Endothelial cell of umbilical vein (primary cell): ENCODE measurements around the gene IL32. TPM values are rescaled to one million over a fixed set of nuclear protein-coding genes. Genes with fewer than 3 reads are reported as not detected.
"Not testable (repeated sequence)": the region's sequence is repeated elsewhere in the genome, so short reads cannot be mapped to it uniquely, and the experiment has no call there.

Experiments used
- BruUV-seq: library from RNA; stranded (reverse); fragments of 400-500 nt; replicated peaks from 2 replicates; lab custom pipeline; 2021; lab: Mats Ljungman, UMichigan
- CTCF ChIA-PET: fragments of 300-600, 350-600 bp; sonication (Branson Sonifier 250); formaldehyde crosslinking; loops from one replicate; lab custom pipeline; 2021; ENCODE audit warnings: antibody characterized with exemption, inconsistent platforms; lab: Charles Lee
- POLR2A ChIA-PET: fragments of 300-600, 350-600 bp; sonication (Branson Sonifier 250); formaldehyde crosslinking; loops from one replicate; lab custom pipeline; 2021; ENCODE audit warnings: antibody characterized with exemption, inconsistent platforms; lab: Charles Lee
- DNase-seq: peaks from one replicate; pipeline ENCODE4 v3.0.0-alpha.2; 2011; ENCODE audit warnings: low read depth, low spot score
- FAIRE-seq: peaks from 2 replicates; lab custom pipeline; 2011; peaks lifted over from hg19 to GRCh38; lab: Jason Lieb, UNC
- H2AFZ ChIP-seq: 2 replicates; pipeline ENCODE4 v1.6.0; 2012; ENCODE audit warnings: low read depth, low read length, control low read depth, inconsistent platforms
- H3K27ac ChIP-seq: 2 replicates; pipeline ENCODE4 v1.5.1; 2011; ENCODE audit warnings: low read depth, mild to moderate bottlenecking, control low read depth, low read length, moderate library complexity; ENCODE audit not compliant: insufficient read depth
- H3K27me3 ChIP-seq, 2 experiments: 2 replicates each; pipeline versions ENCODE4 v1.6.0 to v1.6.1; 2011; ENCODE audit warnings: low read length in 2 of 2, mixed read lengths in 1 of 2; ENCODE audit not compliant: control insufficient read depth in 2 of 2, insufficient read depth in 2 of 2
- H3K36me3 ChIP-seq, 2 experiments: 2 replicates in 1 of 2; 3 replicates in 1 of 2; pipeline ENCODE4 v1.5.1; 2011; ENCODE audit warnings: low read length in 2 of 2, mild to moderate bottlenecking in 1 of 2, moderate library complexity in 1 of 2; ENCODE audit not compliant: control insufficient read depth in 2 of 2, insufficient read depth in 2 of 2; ENCODE audit errors: extremely low read depth in 1 of 2
- H3K4me1 ChIP-seq: 3 replicates; pipeline ENCODE4 v1.5.1; 2011; ENCODE audit warnings: mild to moderate bottlenecking, low read length; ENCODE audit not compliant: control insufficient read depth, insufficient read depth; ENCODE audit errors: extremely low read depth
- H3K4me2 ChIP-seq: 2 replicates; pipeline ENCODE4 v1.6.1; 2011; ENCODE audit warnings: low read length, control low read depth, mixed read lengths; ENCODE audit not compliant: insufficient read depth
- H3K4me3 ChIP-seq, 3 experiments: fragments of 200-600 bp in 1 of 3; sonication (generic), shearing (Covaris generic) in 1 of 3; replicated peaks in 1 of 3; 2 replicates each; pipeline ENCODE4 v1.5.1; 2011 to 2016; ENCODE audit warnings: control low read depth in 3 of 3, low read length in 3 of 3, mild to moderate bottlenecking in 2 of 3, inconsistent platforms in 1 of 3, low read depth in 1 of 3, moderate library complexity in 1 of 3; ENCODE audit not compliant: insufficient read depth in 1 of 3
- H3K79me2 ChIP-seq: 2 replicates; pipeline ENCODE4 v1.6.0; 2012; ENCODE audit warnings: low read length, inconsistent platforms; ENCODE audit not compliant: control insufficient read depth, insufficient read depth
- H3K9ac ChIP-seq: replicated peaks from 2 replicates; pipeline ENCODE3; 2011; ENCODE audit warnings: low read length, control low read depth; ENCODE audit not compliant: insufficient read depth; ENCODE audit errors: extremely low read depth
- H3K9me1 ChIP-seq: replicated peaks from 3 replicates; pipeline ENCODE4 v1.6.0; 2011; ENCODE audit warnings: mild to moderate bottlenecking, low read length; ENCODE audit not compliant: control insufficient read depth, insufficient read depth; ENCODE audit errors: extremely low read depth
- H3K9me3 ChIP-seq: replicated peaks from 2 replicates; pipeline ENCODE4 v1.5.1; 2012; ENCODE audit warnings: low read length, inconsistent platforms; ENCODE audit not compliant: control insufficient read depth, insufficient read depth
- H4K20me1 ChIP-seq: replicated peaks from 2 replicates; pipeline ENCODE3; 2011; ENCODE audit warnings: mild to moderate bottlenecking, low read length; ENCODE audit not compliant: control insufficient read depth, insufficient read depth; ENCODE audit errors: extremely low read depth
- EZH2 ChIP-seq: IDR thresholded peaks from 2 replicates; pipeline ENCODE4 v1.6.1; 2012; ENCODE audit warnings: borderline replicate concordance, low read depth, mild to moderate bottlenecking, moderate library complexity, low read length, inconsistent platforms; ENCODE audit not compliant: severe bottlenecking
- FOS ChIP-seq: IDR thresholded peaks from 2 replicates; pipeline ENCODE4 v1.6.1; 2011; ENCODE audit warnings: mild to moderate bottlenecking, low read length, moderate library complexity, borderline replicate concordance; ENCODE audit not compliant: insufficient read depth
- JUN ChIP-seq: IDR thresholded peaks from 2 replicates; pipeline ENCODE4 v1.6.1; 2011; ENCODE audit warnings: borderline replicate concordance, low read depth; ENCODE audit not compliant: insufficient read length, insufficient read depth
- MYC ChIP-seq: IDR thresholded peaks from one replicate; pipeline ENCODE4 v1.6.1; 2011; ENCODE audit warnings: mild to moderate bottlenecking, low read depth, low read length
- POLR2AphosphoS5 ChIP-seq: IDR thresholded peaks from 2 replicates; pipeline ENCODE4 v1.6.1; 2012; ENCODE audit warnings: low read depth, mild to moderate bottlenecking, control low read depth, low read length, moderate library complexity; ENCODE audit not compliant: insufficient read depth
- dilution Hi-C: fragments of 300-500 bp; cut with MboI; formaldehyde crosslinking; loops from one replicate; pipeline ENCODE4 v1.15.0; 2019; ENCODE audit warnings: low sequenced_read_pairs; ENCODE audit not compliant: extremely low pct_ligation_motif_present
- intact Hi-C: fragments of 100-400 bp; cut with micrococcal nuclease; formaldehyde crosslinking; loops from one replicate; pipeline ENCODE4 v1.10.0; 2022
- polyA plus RNA-seq, 4 experiments: library from polyadenylated mRNA; depleted of rRNA in 3 of 4; stranded (reverse) in 3 of 4; unstranded in 1 of 4; fragments of >200 nt; gene quantifications; 2 replicates each; pipeline versions ENCODE4 v1.2.1 to v1.2.3, GENCODE V29; 2011 to 2012; ENCODE audit warnings: missing spikeins in 1 of 4
- total RNA-seq: library from RNA; stranded (reverse); gene quantifications from 2 replicates; pipeline ENCODE4 v1.2.3, GENCODE V29; 2021
- TF ChIP-seq, protein P1 (sequence below): IDR thresholded peaks from 2 replicates; pipeline ENCODE4 v1.6.1; 2011; ENCODE audit not compliant: insufficient read depth, insufficient read length
- TF ChIP-seq, protein P2 (sequence below), 2 donors: IDR thresholded peaks; 1 replicate in 1 of 2; 2 replicates in 1 of 2; pipeline ENCODE4 v1.5.1; 2011; ENCODE audit warnings: low read length in 2 of 2, mild to moderate bottlenecking in 2 of 2, moderate library complexity in 2 of 2, control low read depth in 1 of 2, inconsistent platforms in 1 of 2, low read depth in 1 of 2; ENCODE audit not compliant: insufficient read depth in 1 of 2; ENCODE audit errors: extremely low read depth in 1 of 2

Gene IL32
- total and polyA plus RNA-seq, 2 donors (not counting 3 experiments of a cell fraction or from before 2014, with no cell fraction given) = 55.7 to 336 TPM

DNA sequence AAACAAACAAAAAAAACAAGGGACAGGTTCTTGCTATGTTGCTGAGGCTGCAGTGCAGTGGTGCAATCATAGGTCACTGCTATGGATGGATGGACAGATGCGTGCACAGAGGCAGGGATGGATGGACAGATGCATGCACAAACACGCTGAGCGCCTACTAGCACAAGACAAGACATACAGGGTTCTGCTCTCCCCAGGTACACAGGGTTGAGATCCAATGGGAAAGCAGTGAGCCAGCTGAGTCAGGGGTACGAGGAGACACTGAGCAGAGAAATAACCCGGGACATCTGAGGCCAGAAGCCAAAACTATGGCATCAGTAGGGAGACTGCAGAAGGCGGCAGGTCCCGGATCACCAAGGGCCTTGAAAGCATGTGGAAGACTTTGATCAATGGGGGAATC, 6.2 kb downstream of the IL32 start:
- intact Hi-C loops (no loop called here), dilution Hi-C loops (no loop called here)
- H4K20me1 ChIP-seq = no peaks in the 10 kb centered on the region
- DNase-seq = no peak
- H3K4me1 ChIP-seq = no peaks in the 10 kb centered on the region
- H3K27ac ChIP-seq = no peak overlapping the region
- H3K9me1 ChIP-seq = no peaks in the 10 kb centered on the region
- POLR2A ChIA-PET = no interaction called here
- H3K4me3 ChIP-seq = no peak overlapping the region
- H2AFZ ChIP-seq = no peak overlapping the region
- H3K27me3 ChIP-seq = peaks cover 0 to 2% of the 10 kb centered on the region in 2 experiments
- no TSS peak for BruUV-seq
- no peak overlapping the region for H3K4me2 ChIP-seq
- H3K36me3 ChIP-seq = peaks cover 0 to 9% of the 10 kb centered on the region in 2 experiments
- no peak for FAIRE-seq
- TF ChIP-seq, protein P1, sequence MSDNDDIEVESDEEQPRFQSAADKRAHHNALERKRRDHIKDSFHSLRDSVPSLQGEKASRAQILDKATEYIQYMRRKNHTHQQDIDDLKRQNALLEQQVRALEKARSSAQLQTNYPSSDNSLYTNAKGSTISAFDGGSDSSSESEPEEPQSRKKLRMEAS = no peak
- TF ChIP-seq FOS (no peak), MYC (no peak), JUN (no peak), EZH2 (no peak), POLR2AphosphoS5 (no peak)
- TF ChIP-seq, protein P2, sequence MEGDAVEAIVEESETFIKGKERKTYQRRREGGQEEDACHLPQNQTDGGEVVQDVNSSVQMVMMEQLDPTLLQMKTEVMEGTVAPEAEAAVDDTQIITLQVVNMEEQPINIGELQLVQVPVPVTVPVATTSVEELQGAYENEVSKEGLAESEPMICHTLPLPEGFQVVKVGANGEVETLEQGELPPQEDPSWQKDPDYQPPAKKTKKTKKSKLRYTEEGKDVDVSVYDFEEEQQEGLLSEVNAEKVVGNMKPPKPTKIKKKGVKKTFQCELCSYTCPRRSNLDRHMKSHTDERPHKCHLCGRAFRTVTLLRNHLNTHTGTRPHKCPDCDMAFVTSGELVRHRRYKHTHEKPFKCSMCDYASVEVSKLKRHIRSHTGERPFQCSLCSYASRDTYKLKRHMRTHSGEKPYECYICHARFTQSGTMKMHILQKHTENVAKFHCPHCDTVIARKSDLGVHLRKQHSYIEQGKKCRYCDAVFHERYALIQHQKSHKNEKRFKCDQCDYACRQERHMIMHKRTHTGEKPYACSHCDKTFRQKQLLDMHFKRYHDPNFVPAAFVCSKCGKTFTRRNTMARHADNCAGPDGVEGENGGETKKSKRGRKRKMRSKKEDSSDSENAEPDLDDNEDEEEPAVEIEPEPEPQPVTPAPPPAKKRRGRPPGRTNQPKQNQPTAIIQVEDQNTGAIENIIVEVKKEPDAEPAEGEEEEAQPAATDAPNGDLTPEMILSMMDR (IDR thresholded peaks at IDR 0.05; ENCODE audit: extremely low read depth in 1 of 2, insufficient read depth in 1 of 2, low read depth in 1 of 2, low read length in 2 of 2) = no peak
- H3K9me3 ChIP-seq = no peaks in the 10 kb centered on the region
- H3K79me2 ChIP-seq = no peaks in the 10 kb centered on the region
- CTCF ChIA-PET = interaction anchor here (1.3 to 1.4 kb wide), 2 partner anchors 16 to 58 kb away, joined by 4 to 5 read pairs; no protein-coding TSS in a partner anchor
- no peak overlapping the region for H3K9ac ChIP-seq

DNA sequence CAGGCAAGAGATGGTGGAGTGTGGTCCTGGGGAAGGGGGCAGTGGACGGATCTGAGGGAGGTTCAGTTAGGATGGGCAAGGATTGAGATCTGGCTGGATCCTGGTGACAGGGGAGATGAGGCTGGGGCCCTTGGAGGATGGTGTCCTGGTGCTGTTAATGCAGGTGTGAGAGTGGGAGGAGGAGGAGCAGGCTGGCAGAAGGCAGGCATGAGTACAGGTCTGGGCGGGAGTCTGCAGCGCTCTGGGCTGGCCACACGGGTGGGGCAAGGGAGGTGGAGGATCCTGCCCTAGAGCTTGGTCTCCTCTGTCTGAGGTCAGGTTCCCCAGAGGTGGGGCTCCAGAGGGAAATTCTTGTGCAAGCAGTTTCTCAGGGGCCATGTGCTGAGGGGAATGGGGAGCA, 6.7 kb downstream of the IL32 start:
- H3K4me1 ChIP-seq, H3K9me3 ChIP-seq, H3K9ac ChIP-seq, BruUV-seq, H3K27ac ChIP-seq, H4K20me1 ChIP-seq, H3K4me3 ChIP-seq, DNase-seq, H3K4me2 ChIP-seq, CTCF ChIA-PET, intact Hi-C loops, dilution Hi-C loops, H3K36me3 ChIP-seq, FAIRE-seq, POLR2A ChIA-PET, H3K79me2 ChIP-seq, H3K27me3 ChIP-seq, H2AFZ ChIP-seq, H3K9me1 ChIP-seq: not testable (repeated sequence)

DNA sequence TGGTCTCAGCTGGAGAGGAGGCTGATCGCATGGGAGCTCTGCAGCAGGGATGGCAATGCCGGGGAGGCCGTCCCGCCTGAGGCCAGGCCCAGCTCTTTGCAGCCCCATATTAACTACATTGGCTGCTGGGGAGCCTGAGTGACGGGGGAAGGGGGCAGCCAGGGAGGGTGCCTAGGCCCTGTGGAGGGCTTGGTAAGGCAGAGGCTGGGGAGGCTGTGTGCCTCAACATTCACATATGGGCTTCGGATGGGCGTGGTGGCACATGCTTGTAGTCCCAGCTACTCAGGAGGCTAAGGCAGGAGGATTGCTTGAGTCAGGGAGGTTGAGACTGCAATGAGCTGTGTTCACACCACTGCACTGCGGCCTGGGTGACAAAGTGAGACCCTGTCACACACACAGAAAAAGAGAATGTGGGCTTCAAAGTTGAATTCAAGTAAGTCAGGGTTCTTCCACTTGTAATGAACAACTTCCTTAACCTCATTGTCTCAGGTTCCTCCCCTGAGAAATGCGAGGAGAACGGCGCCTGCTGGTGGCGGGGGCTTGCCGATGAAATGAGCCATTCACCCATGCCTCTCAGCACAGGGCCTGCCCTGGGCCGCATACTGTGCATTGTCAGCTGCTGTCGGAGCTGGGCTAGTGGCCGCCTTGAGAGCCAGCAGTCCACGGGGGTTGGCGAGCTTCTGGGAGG, 7.3 kb downstream of the IL32 start:
- intact Hi-C loops, BruUV-seq, H3K9me3 ChIP-seq, FAIRE-seq, H3K9me1 ChIP-seq, POLR2A ChIA-PET, DNase-seq, dilution Hi-C loops, H3K9ac ChIP-seq, H4K20me1 ChIP-seq, H3K36me3 ChIP-seq, H3K27ac ChIP-seq, H3K4me3 ChIP-seq, H3K4me2 ChIP-seq, H3K4me1 ChIP-seq, H3K79me2 ChIP-seq, CTCF ChIA-PET, H2AFZ ChIP-seq, H3K27me3 ChIP-seq: not testable (repeated sequence)
